Liver (tissue), 9 donors: ENCODE results near the gene CAPS. TPM values are rescaled to one million over a fixed set of nuclear protein-coding genes. Genes with fewer than 3 reads are reported as not detected.

Source experiments
- DNase-seq: peaks from one replicate; pipeline ENCODE4 v3.0.0-alpha.2; 2017; ENCODE audit warnings: low spot score
- H3K27ac ChIP-seq, 2 donors: one replicate each; pipeline ENCODE4 v1.7.0; 2013; ENCODE audit warnings: inconsistent platforms in 2 of 2, low read length in 2 of 2, control low read depth in 1 of 2, low read depth in 1 of 2, mild to moderate bottlenecking in 1 of 2
- H3K27me3 ChIP-seq, 4 donors: one replicate each; pipeline versions ENCODE4 v1.6.1 to v1.7.0; 2013; ENCODE audit warnings: low read length in 3 of 4, inconsistent platforms in 1 of 4, mild to moderate bottlenecking in 1 of 4, moderate library complexity in 1 of 4; ENCODE audit not compliant: control insufficient read depth in 4 of 4, insufficient read depth in 4 of 4
- H3K36me3 ChIP-seq, 4 donors: one replicate each; pipeline versions ENCODE4 v1.6.1 to v1.7.0; 2013; ENCODE audit warnings: low read length in 3 of 4, mild to moderate bottlenecking in 3 of 4, low read depth in 1 of 4, moderate library complexity in 1 of 4; ENCODE audit not compliant: control insufficient read depth in 4 of 4, insufficient read depth in 3 of 4
- H3K4me1 ChIP-seq, 4 donors: one replicate each; pipeline versions ENCODE4 v1.6.1 to v1.7.0; 2013; ENCODE audit warnings: low read length in 3 of 4, mild to moderate bottlenecking in 3 of 4, moderate library complexity in 1 of 4; ENCODE audit not compliant: control insufficient read depth in 4 of 4, insufficient read depth in 4 of 4
- H3K4me3 ChIP-seq, 3 donors: one replicate each; pipeline versions ENCODE4 v1.6.1 to v1.7.0; 2013; ENCODE audit warnings: low read length in 3 of 3, control low read depth in 1 of 3, low read depth in 1 of 3, mild to moderate bottlenecking in 1 of 3
- H3K9ac ChIP-seq, 2 donors: one replicate each; pipeline ENCODE4 v1.7.0; 2013; ENCODE audit warnings: low read length in 2 of 2, mild to moderate bottlenecking in 2 of 2, moderate library complexity in 2 of 2, control low read depth in 1 of 2, low read depth in 1 of 2
- H3K9me3 ChIP-seq, 4 donors: one replicate each; pipeline versions ENCODE4 v1.6.1 to v1.7.0; 2013; ENCODE audit warnings: low read length in 3 of 4; ENCODE audit not compliant: control insufficient read depth in 4 of 4
- EGR1 ChIP-seq, 2 donors: IDR thresholded peaks; 2 replicates each; pipeline ENCODE4 v1.6.1; 2016 to 2018; ENCODE audit warnings: antibody characterized with exemption in 2 of 2, low read depth in 2 of 2
- FOXA1 ChIP-seq: IDR thresholded peaks from 2 replicates; pipeline ENCODE4 v1.6.1; 2016; ENCODE audit warnings: antibody characterized with exemption
- FOXA2 ChIP-seq: IDR thresholded peaks from 2 replicates; pipeline ENCODE4 v1.6.1; 2016; ENCODE audit warnings: antibody characterized with exemption
- GABPA ChIP-seq, 2 donors: IDR thresholded peaks in 1 of 2; conservative IDR thresholded peaks in 1 of 2; 2 replicates each; pipeline ENCODE4 v1.6.1; 2016; ENCODE audit warnings: antibody characterized with exemption in 2 of 2, mild to moderate bottlenecking in 1 of 2, moderate library complexity in 1 of 2
- HNF4A ChIP-seq, 2 donors: conservative IDR thresholded peaks; 2 replicates each; pipeline ENCODE4 v1.6.1; 2016; ENCODE audit warnings: antibody characterized with exemption in 2 of 2, mild to moderate bottlenecking in 2 of 2
- HNF4G ChIP-seq: IDR thresholded peaks from 2 replicates; pipeline ENCODE4 v1.6.1; 2016; ENCODE audit warnings: antibody characterized with exemption
- JUND ChIP-seq, 2 donors: IDR thresholded peaks; 2 replicates each; pipeline ENCODE4 v1.6.1; 2016; ENCODE audit warnings: antibody characterized with exemption in 2 of 2
- NR2F2 ChIP-seq: IDR thresholded peaks from 2 replicates; pipeline ENCODE4 v1.6.1; 2016; ENCODE audit warnings: antibody characterized with exemption
- RAD21 ChIP-seq, 2 donors: IDR thresholded peaks; 2 replicates each; pipeline ENCODE4 v1.6.1; 2016; ENCODE audit warnings: antibody characterized with exemption in 2 of 2, mild to moderate bottlenecking in 2 of 2
- RXRA ChIP-seq, 2 donors: IDR thresholded peaks; 2 replicates each; pipeline ENCODE4 v1.6.1; 2017 to 2018; ENCODE audit warnings: antibody characterized with exemption in 2 of 2, mild to moderate bottlenecking in 1 of 2
- SP1 ChIP-seq: IDR thresholded peaks from 2 replicates; pipeline ENCODE4 v1.6.1; 2018; ENCODE audit warnings: antibody characterized with exemption, mild to moderate bottlenecking
- TAF1 ChIP-seq: conservative IDR thresholded peaks from 2 replicates; pipeline ENCODE4 v1.6.1; 2016; ENCODE audit warnings: antibody characterized with exemption, mild to moderate bottlenecking
- YY1 ChIP-seq: IDR thresholded peaks from 2 replicates; pipeline ENCODE4 v1.6.1; 2016; ENCODE audit warnings: antibody characterized with exemption, mild to moderate bottlenecking
- WGBS: extraction: QIAGEN DNeasy Blood & Tissue Kit; methylation state at CpG from one replicate; pipeline ENCODE4 v1.1.7; 2013; 5-methylcytosine and 5-hydroxymethylcytosine counted together
- polyA plus RNA-seq, 2 donors: library from polyadenylated mRNA; stranded (reverse) in 1 of 2; unstranded in 1 of 2; fragments of 200-250 nt in 1 of 2; fragments of >200 nt in 1 of 2; fragmentation: Nextera tagmentation in 1 of 2; extraction: Ambion mirVana in 1 of 2; gene quantifications; one replicate each; pipeline versions ENCODE4 v1.2.1 to v1.2.3, GENCODE V29; 2013 to 2015
- total RNA-seq, 2 donors: library from RNA; depleted of rRNA; stranded (reverse); fragments of >200 nt; gene quantifications; one replicate each; pipeline ENCODE4 v1.2.3, GENCODE V29; 2014
- TF ChIP-seq, protein P1 (sequence below): IDR thresholded peaks from 2 replicates; pipeline ENCODE4 v1.6.1; 2016; ENCODE audit warnings: antibody characterized with exemption
- TF ChIP-seq, protein P2 (sequence below): IDR thresholded peaks from 2 replicates; pipeline ENCODE4 v1.6.1; 2016; ENCODE audit warnings: antibody characterized with exemption, mild to moderate bottlenecking
- TF ChIP-seq, protein P3 (sequence below): fragments of 150-350 bp; IDR thresholded peaks from 2 replicates; pipeline ENCODE4 v1.5.1; 2017; ENCODE audit warnings: improper control_type of control experiment, low read depth, low read length; ENCODE audit not compliant: missing input control
- TF ChIP-seq, protein P4 (sequence below): IDR thresholded peaks from 2 replicates; pipeline ENCODE4 v1.6.1; 2016; ENCODE audit warnings: antibody characterized with exemption
- TF ChIP-seq, protein P5 (sequence below): IDR thresholded peaks from 2 replicates; pipeline ENCODE4 v1.6.1; 2016; ENCODE audit warnings: antibody characterized with exemption
- donor health status: healthy.
- donor health status: healthy.
- donor health status: healthy.
- donor health status: healthy.
- donor health status: healthy.

Gene CAPS
- total and polyA plus RNA-seq, 4 donors = 2.1 to 11.4 (median 3.5) TPM

DNA sequence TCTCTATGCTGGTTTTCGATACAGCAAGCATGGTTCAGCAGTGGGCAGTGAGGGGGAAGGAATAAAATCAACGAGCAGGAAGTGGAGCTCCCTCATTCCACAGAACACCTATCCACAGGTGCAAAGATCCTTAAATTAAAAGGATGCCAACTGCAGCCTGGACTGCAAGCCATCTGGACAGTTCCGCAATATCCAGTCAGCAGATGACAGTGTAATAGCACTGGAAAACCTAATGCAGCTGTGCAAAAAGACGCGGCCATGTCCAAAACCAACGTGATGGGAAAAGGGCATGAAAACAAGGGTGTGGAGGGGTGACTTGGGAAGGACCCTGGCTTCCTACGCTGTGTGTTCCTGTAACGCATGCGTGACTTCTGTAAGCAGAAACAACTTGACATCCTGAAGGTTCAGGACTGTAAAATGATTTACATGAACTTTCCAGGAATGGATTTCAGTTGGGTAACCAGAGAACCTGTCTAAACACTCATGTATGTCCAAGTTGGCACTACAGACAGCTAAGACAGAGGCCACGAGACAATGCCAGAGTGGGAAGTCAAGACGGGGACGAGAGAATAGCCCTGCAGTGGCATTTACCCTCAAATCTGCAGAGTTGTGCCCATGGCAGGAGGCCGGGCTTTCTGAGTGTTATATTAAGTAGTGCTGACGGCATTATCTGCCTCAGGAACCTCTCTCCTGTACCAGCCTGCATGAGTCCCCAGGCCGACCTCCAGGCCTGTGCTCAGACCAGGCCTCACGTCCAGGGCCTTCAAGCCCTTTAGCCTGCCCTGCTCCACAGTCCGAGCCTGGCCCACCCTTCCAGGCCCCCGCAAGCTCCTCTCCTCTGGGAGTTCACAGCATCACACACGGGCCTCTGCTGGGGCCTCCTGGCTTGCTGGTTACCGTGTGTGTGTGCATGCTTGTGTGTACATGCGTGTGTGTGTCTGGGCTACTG lies 26.5 kb downstream of the CAPS start:
- H3K4me1 ChIP-seq = peaks cover 2 to 25% (median 21%) of the 10 kb centered on the region in 4 donors
- WGBS = 95% methylated on average over 21 of the region's 21 CpGs
- peaks cover 3 to 20% (median 7%) of the 10 kb centered on the region in 4 donors for H3K36me3 ChIP-seq
- no peak for DNase-seq
- H3K27me3 ChIP-seq = no peaks in the 10 kb centered on the region
- no peaks in the 10 kb centered on the region for H3K9me3 ChIP-seq
- H3K4me3 ChIP-seq = no peak overlapping the region
- no peak overlapping the region for H3K9ac ChIP-seq
- TF ChIP-seq, protein P1, sequence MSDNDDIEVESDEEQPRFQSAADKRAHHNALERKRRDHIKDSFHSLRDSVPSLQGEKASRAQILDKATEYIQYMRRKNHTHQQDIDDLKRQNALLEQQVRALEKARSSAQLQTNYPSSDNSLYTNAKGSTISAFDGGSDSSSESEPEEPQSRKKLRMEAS = no peak
- TF ChIP-seq FOXA2 (no peak), EGR1 (IDR thresholded peaks at IDR 0.05; ENCODE audit: low read depth in 2 of 2) (no peak), RAD21 (IDR thresholded peaks at IDR 0.05) (no peak), JUND (IDR thresholded peaks at IDR 0.05) (no peak), SP1 (no peak), GABPA (IDR thresholded peaks at IDR 0.05 in 1 of 2, conservative IDR thresholded peaks at IDR 0.05 in 1 of 2) (no peak), HNF4G (no peak), HNF4A (conservative IDR thresholded peaks at IDR 0.05) (no peak), NR2F2 (no peak), FOXA1 (no peak), RXRA (IDR thresholded peaks at IDR 0.05) (no peak), YY1 (no peak), TAF1 (no peak)
- TF ChIP-seq, protein P2, sequence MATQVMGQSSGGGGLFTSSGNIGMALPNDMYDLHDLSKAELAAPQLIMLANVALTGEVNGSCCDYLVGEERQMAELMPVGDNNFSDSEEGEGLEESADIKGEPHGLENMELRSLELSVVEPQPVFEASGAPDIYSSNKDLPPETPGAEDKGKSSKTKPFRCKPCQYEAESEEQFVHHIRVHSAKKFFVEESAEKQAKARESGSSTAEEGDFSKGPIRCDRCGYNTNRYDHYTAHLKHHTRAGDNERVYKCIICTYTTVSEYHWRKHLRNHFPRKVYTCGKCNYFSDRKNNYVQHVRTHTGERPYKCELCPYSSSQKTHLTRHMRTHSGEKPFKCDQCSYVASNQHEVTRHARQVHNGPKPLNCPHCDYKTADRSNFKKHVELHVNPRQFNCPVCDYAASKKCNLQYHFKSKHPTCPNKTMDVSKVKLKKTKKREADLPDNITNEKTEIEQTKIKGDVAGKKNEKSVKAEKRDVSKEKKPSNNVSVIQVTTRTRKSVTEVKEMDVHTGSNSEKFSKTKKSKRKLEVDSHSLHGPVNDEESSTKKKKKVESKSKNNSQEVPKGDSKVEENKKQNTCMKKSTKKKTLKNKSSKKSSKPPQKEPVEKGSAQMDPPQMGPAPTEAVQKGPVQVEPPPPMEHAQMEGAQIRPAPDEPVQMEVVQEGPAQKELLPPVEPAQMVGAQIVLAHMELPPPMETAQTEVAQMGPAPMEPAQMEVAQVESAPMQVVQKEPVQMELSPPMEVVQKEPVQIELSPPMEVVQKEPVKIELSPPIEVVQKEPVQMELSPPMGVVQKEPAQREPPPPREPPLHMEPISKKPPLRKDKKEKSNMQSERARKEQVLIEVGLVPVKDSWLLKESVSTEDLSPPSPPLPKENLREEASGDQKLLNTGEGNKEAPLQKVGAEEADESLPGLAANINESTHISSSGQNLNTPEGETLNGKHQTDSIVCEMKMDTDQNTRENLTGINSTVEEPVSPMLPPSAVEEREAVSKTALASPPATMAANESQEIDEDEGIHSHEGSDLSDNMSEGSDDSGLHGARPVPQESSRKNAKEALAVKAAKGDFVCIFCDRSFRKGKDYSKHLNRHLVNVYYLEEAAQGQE = no peak
- TF ChIP-seq, protein P3, sequence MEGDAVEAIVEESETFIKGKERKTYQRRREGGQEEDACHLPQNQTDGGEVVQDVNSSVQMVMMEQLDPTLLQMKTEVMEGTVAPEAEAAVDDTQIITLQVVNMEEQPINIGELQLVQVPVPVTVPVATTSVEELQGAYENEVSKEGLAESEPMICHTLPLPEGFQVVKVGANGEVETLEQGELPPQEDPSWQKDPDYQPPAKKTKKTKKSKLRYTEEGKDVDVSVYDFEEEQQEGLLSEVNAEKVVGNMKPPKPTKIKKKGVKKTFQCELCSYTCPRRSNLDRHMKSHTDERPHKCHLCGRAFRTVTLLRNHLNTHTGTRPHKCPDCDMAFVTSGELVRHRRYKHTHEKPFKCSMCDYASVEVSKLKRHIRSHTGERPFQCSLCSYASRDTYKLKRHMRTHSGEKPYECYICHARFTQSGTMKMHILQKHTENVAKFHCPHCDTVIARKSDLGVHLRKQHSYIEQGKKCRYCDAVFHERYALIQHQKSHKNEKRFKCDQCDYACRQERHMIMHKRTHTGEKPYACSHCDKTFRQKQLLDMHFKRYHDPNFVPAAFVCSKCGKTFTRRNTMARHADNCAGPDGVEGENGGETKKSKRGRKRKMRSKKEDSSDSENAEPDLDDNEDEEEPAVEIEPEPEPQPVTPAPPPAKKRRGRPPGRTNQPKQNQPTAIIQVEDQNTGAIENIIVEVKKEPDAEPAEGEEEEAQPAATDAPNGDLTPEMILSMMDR = no peak
- TF ChIP-seq, protein P4, sequence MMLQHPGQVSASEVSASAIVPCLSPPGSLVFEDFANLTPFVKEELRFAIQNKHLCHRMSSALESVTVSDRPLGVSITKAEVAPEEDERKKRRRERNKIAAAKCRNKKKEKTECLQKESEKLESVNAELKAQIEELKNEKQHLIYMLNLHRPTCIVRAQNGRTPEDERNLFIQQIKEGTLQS = no peak
- TF ChIP-seq, protein P5, sequence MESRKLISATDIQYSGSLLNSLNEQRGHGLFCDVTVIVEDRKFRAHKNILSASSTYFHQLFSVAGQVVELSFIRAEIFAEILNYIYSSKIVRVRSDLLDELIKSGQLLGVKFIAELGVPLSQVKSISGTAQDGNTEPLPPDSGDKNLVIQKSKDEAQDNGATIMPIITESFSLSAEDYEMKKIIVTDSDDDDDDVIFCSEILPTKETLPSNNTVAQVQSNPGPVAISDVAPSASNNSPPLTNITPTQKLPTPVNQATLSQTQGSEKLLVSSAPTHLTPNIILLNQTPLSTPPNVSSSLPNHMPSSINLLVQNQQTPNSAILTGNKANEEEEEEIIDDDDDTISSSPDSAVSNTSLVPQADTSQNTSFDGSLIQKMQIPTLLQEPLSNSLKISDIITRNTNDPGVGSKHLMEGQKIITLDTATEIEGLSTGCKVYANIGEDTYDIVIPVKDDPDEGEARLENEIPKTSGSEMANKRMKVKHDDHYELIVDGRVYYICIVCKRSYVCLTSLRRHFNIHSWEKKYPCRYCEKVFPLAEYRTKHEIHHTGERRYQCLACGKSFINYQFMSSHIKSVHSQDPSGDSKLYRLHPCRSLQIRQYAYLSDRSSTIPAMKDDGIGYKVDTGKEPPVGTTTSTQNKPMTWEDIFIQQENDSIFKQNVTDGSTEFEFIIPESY = no peak
- no peak overlapping the region for H3K27ac ChIP-seq
